ENCODE results near the gene REC114.
"Not testable (repeated sequence)": the region's sequence is repeated elsewhere in the genome, so short reads cannot be mapped to it uniquely, and the experiment has no call there.

The REC114 gene

GRCh38 chr15:73457334-73457733 lies 14.4 kb downstream of the REC114 start:
- Histone ChIP-seq H3K27me3 (ENCODE audit: control insufficient read depth, insufficient read depth, low read length) (peaks cover 32% of the 10 kb centered on the region), H3K4me3 (ENCODE audit: low read length) (no peak overlapping the region), H3K9ac (ENCODE audit: low read depth, low read length) (no peak overlapping the region), H3K4me2 (ENCODE audit: low read length) (no peak overlapping the region), H3K36me3 (ENCODE audit: insufficient read depth, low read length) (no peaks in the 10 kb centered on the region), H3K9me3 (replicated peaks; ENCODE audit: low read length) (no peaks in the 10 kb centered on the region), H3K4me1 (ENCODE audit: control insufficient read depth, insufficient read depth, low read length) (no peaks in the 10 kb centered on the region)

GRCh38 chr15:73460662-73461061 lies 17.7 kb downstream of the REC114 start:
- Histone ChIP-seq H3K4me3 (ENCODE audit: low read length) (no peak overlapping the region), H3K9me3 (replicated peaks; ENCODE audit: low read length) (no peaks in the 10 kb centered on the region), H3K4me1 (ENCODE audit: control insufficient read depth, insufficient read depth, low read length) (no peaks in the 10 kb centered on the region), H3K9ac (ENCODE audit: low read depth, low read length) (no peak overlapping the region), H3K4me2 (ENCODE audit: low read length) (no peak overlapping the region), H3K27me3 (ENCODE audit: control insufficient read depth, insufficient read depth, low read length) (peaks cover 32% of the 10 kb centered on the region), H3K36me3 (ENCODE audit: insufficient read depth, low read length) (no peaks in the 10 kb centered on the region)

GRCh38 chr15:73464602-73465001 lies 21.6 kb downstream of the REC114 start:
- H3K4me2 ChIP-seq (ENCODE audit: low read length) = no peak overlapping the region
- H3K9ac ChIP-seq (ENCODE audit: low read depth, low read length) = no peak overlapping the region
- H3K4me3 ChIP-seq (ENCODE audit: low read length) = no peak overlapping the region
- no peaks in the 10 kb centered on the region for H3K36me3 ChIP-seq (ENCODE audit: insufficient read depth, low read length)
- H3K9me3 ChIP-seq (replicated peaks; ENCODE audit: low read length) = no peaks in the 10 kb centered on the region
- peaks cover 28% of the 10 kb centered on the region for H3K27me3 ChIP-seq (ENCODE audit: control insufficient read depth, insufficient read depth, low read length)
- no peaks in the 10 kb centered on the region for H3K4me1 ChIP-seq (ENCODE audit: control insufficient read depth, insufficient read depth, low read length)

- H3K27me3 ChIP-seq (ENCODE audit: control insufficient read depth, insufficient read depth, low read length) = peaks cover 38% of the 10 kb centered on the region
- no peaks in the 10 kb centered on the region for H3K36me3 ChIP-seq (ENCODE audit: insufficient read depth, low read length)
- no peak overlapping the region for H3K4me2 ChIP-seq (ENCODE audit: low read length)
- H3K4me3 ChIP-seq (ENCODE audit: low read length) = no peak overlapping the region
- H3K4me1 ChIP-seq (ENCODE audit: control insufficient read depth, insufficient read depth, low read length) = no peaks in the 10 kb centered on the region
- H3K9ac ChIP-seq (ENCODE audit: low read depth, low read length) = no peak overlapping the region
- no peaks in the 10 kb centered on the region for H3K9me3 ChIP-seq (replicated peaks; ENCODE audit: low read length)
Observed at GRCh38 chr15:73467758-73468157, 24.8 kb downstream of the REC114 start.

- H3K4me1 ChIP-seq (ENCODE audit: control insufficient read depth, insufficient read depth, low read length) = no peaks in the 10 kb centered on the region
- no peak overlapping the region for H3K4me2 ChIP-seq (ENCODE audit: low read length)
- H3K9ac ChIP-seq (ENCODE audit: low read depth, low read length) = no peak overlapping the region
- no peak overlapping the region for H3K4me3 ChIP-seq (ENCODE audit: low read length)
- H3K36me3 ChIP-seq (ENCODE audit: insufficient read depth, low read length) = no peaks in the 10 kb centered on the region
- peaks cover 42% of the 10 kb centered on the region for H3K27me3 ChIP-seq (ENCODE audit: control insufficient read depth, insufficient read depth, low read length)
- H3K9me3 ChIP-seq (replicated peaks; ENCODE audit: low read length) = no peaks in the 10 kb centered on the region
Observed at GRCh38 chr15:73474785-73475184, 31.8 kb downstream of the REC114 start.

GRCh38 chr15:73476704-73477216 lies 33.8 kb downstream of the REC114 start:
- Histone ChIP-seq H3K4me1 (ENCODE audit: control insufficient read depth, insufficient read depth, low read length) (no peaks in the 10 kb centered on the region), H3K4me2 (ENCODE audit: low read length) (no peak overlapping the region)

GRCh38 chr15:73480050-73480449 lies 37.1 kb downstream of the REC114 start:
- peaks cover 16% of the 10 kb centered on the region for H3K27me3 ChIP-seq (ENCODE audit: control insufficient read depth, insufficient read depth, low read length)
- H3K4me1 ChIP-seq (ENCODE audit: control insufficient read depth, insufficient read depth, low read length) = no peaks in the 10 kb centered on the region
- no peaks in the 10 kb centered on the region for H3K36me3 ChIP-seq (ENCODE audit: insufficient read depth, low read length)
- H3K9me3 ChIP-seq (replicated peaks; ENCODE audit: low read length) = no peaks in the 10 kb centered on the region
- H3K4me2 ChIP-seq (ENCODE audit: low read length) = no peak overlapping the region
- no peak overlapping the region for H3K4me3 ChIP-seq (ENCODE audit: low read length)
- H3K9ac ChIP-seq (ENCODE audit: low read depth, low read length) = no peak overlapping the region

More at GRCh38 chr15:73476704-73477216, 33.8 kb downstream of the REC114 start:
- peaks cover 33% of the 10 kb centered on the region for H3K27me3 ChIP-seq (ENCODE audit: control insufficient read depth, insufficient read depth, low read length)
- H3K9ac ChIP-seq (ENCODE audit: low read depth, low read length) = no peak overlapping the region
- H3K9me3 ChIP-seq (replicated peaks; ENCODE audit: low read length) = no peaks in the 10 kb centered on the region
- H3K4me3 ChIP-seq (ENCODE audit: low read length) = no peak overlapping the region
- H3K36me3 ChIP-seq (ENCODE audit: insufficient read depth, low read length) = no peaks in the 10 kb centered on the region

- peaks cover 13% of the 10 kb centered on the region for H3K27me3 ChIP-seq (ENCODE audit: control insufficient read depth, insufficient read depth, low read length)
- no peaks in the 10 kb centered on the region for H3K4me1 ChIP-seq (ENCODE audit: control insufficient read depth, insufficient read depth, low read length)
- no peaks in the 10 kb centered on the region for H3K36me3 ChIP-seq (ENCODE audit: insufficient read depth, low read length)
- H3K9ac ChIP-seq (ENCODE audit: low read depth, low read length) = no peak overlapping the region
- H3K9me3 ChIP-seq (replicated peaks; ENCODE audit: low read length) = no peaks in the 10 kb centered on the region
- H3K4me2 ChIP-seq (ENCODE audit: low read length) = no peak overlapping the region
- H3K4me3 ChIP-seq (ENCODE audit: low read length) = no peak overlapping the region
Observed at GRCh38 chr15:73482166-73482565, 39.2 kb downstream of the REC114 start.

GRCh38 chr15:73483053-73483452 lies 40.1 kb downstream of the REC114 start:
- Histone ChIP-seq H3K9me3 (replicated peaks; ENCODE audit: low read length) (no peaks in the 10 kb centered on the region), H3K4me1 (ENCODE audit: control insufficient read depth, insufficient read depth, low read length) (no peaks in the 10 kb centered on the region), H3K36me3 (ENCODE audit: insufficient read depth, low read length) (no peaks in the 10 kb centered on the region), H3K4me3 (ENCODE audit: low read length) (no peak overlapping the region), H3K27me3 (ENCODE audit: control insufficient read depth, insufficient read depth, low read length) (peaks cover 13% of the 10 kb centered on the region), H3K9ac (ENCODE audit: low read depth, low read length) (no peak overlapping the region), H3K4me2 (ENCODE audit: low read length) (no peak overlapping the region)

- no peak overlapping the region for H3K4me3 ChIP-seq (ENCODE audit: low read length)
Observed at GRCh38 chr15:73485372-73485771, 42.4 kb downstream of the REC114 start.

GRCh38 chr15:73485885-73486284 lies 42.9 kb downstream of the REC114 start:
- not testable (repeated sequence) for H3K4me3 ChIP-seq (ENCODE audit: low read length); H3K4me1 ChIP-seq (ENCODE audit: control insufficient read depth, insufficient read depth, low read length); H3K36me3 ChIP-seq (ENCODE audit: insufficient read depth, low read length); H3K9ac ChIP-seq (ENCODE audit: low read depth, low read length); H3K9me3 ChIP-seq (replicated peaks; ENCODE audit: low read length); H3K4me2 ChIP-seq (ENCODE audit: low read length)
- peaks cover 11% of the 10 kb centered on the region for H3K27me3 ChIP-seq (ENCODE audit: control insufficient read depth, insufficient read depth, low read length)

More at GRCh38 chr15:73485372-73485771, 42.4 kb downstream of the REC114 start:
- Histone ChIP-seq H3K27me3 (ENCODE audit: control insufficient read depth, insufficient read depth, low read length) (peaks cover 7% of the 10 kb centered on the region), H3K9ac (ENCODE audit: low read depth, low read length) (no peak overlapping the region), H3K36me3 (ENCODE audit: insufficient read depth, low read length) (no peaks in the 10 kb centered on the region), H3K4me1 (ENCODE audit: control insufficient read depth, insufficient read depth, low read length) (no peaks in the 10 kb centered on the region), H3K4me2 (ENCODE audit: low read length) (no peak overlapping the region), H3K9me3 (replicated peaks; ENCODE audit: low read length) (no peaks in the 10 kb centered on the region)

GRCh38 chr15:73488698-73489097 lies 45.7 kb downstream of the REC114 start:
- no peaks in the 10 kb centered on the region for H3K36me3 ChIP-seq (ENCODE audit: insufficient read depth, low read length)
- H3K9ac ChIP-seq (ENCODE audit: low read depth, low read length) = no peak overlapping the region
- H3K4me3 ChIP-seq (ENCODE audit: low read length) = no peak overlapping the region
- peaks cover 12% of the 10 kb centered on the region for H3K27me3 ChIP-seq (ENCODE audit: control insufficient read depth, insufficient read depth, low read length)
- H3K4me1 ChIP-seq (ENCODE audit: control insufficient read depth, insufficient read depth, low read length) = no peaks in the 10 kb centered on the region
- H3K9me3 ChIP-seq (replicated peaks; ENCODE audit: low read length) = no peaks in the 10 kb centered on the region
- H3K4me2 ChIP-seq (ENCODE audit: low read length) = no peak overlapping the region

Measured in skeletal muscle satellite cell (primary cell).